Loucy (cell line): ENCODE results near the gene TWNK.

ENCODE experiments used
- H2AFZ ChIP-seq: fragments of 200-600 bp; sonication (generic); 2 replicates; pipeline ENCODE4 v1.6.0; 2016; ENCODE audit warnings: antibody characterized with exemption, mild to moderate bottlenecking, low read length, moderate library complexity
- H3F3A ChIP-seq: fragments of 200-600 bp; 2 replicates; pipeline ENCODE4 v1.6.0; 2016; ENCODE audit warnings: antibody characterized with exemption, low read depth, mild to moderate bottlenecking
- H3K27me3 ChIP-seq: fragments of 200-600 bp; sonication (generic); 2 replicates; pipeline ENCODE4 v1.6.1; 2014; ENCODE audit warnings: low read length, mild to moderate bottlenecking; ENCODE audit not compliant: insufficient read depth, poor library complexity, severe bottlenecking
- H3K36me3 ChIP-seq: fragments of 200-600 bp; sonication (generic); 2 replicates; pipeline ENCODE4 v1.6.1; 2016; ENCODE audit warnings: low read length; ENCODE audit not compliant: insufficient read depth
- H3K4me1 ChIP-seq: fragments of 200-600 bp; sonication (generic); 2 replicates; pipeline ENCODE4 v1.5.1; 2014; ENCODE audit warnings: low read length, mild to moderate bottlenecking; ENCODE audit not compliant: insufficient read depth, poor library complexity, severe bottlenecking
- H3K4me2 ChIP-seq: fragments of 200-600 bp; sonication (generic); 2 replicates; pipeline ENCODE4 v1.6.0; 2014; ENCODE audit warnings: antibody characterized with exemption, low read length, low read depth, mild to moderate bottlenecking; ENCODE audit not compliant: poor library complexity, severe bottlenecking
- H3K4me3 ChIP-seq: fragments of 200-600 bp; sonication (generic); 2 replicates; pipeline ENCODE4 v1.5.1; 2014; ENCODE audit warnings: low read length, mild to moderate bottlenecking, mixed read lengths; ENCODE audit not compliant: poor library complexity, severe bottlenecking
- H3K79me2 ChIP-seq: fragments of 200-600 bp; sonication (generic); 2 replicates; pipeline ENCODE4 v1.6.1; 2014; ENCODE audit warnings: low read length; ENCODE audit not compliant: insufficient read depth
- H3K9ac ChIP-seq: fragments of 200-600 bp; sonication (generic); 2 replicates; pipeline ENCODE4 v1.6.0; 2014; ENCODE audit warnings: mild to moderate bottlenecking, low read depth, low read length, moderate library complexity; ENCODE audit not compliant: poor library complexity, severe bottlenecking
- H3K9me2 ChIP-seq: fragments of 200-600 bp; sonication (generic); replicated peaks from 2 replicates; pipeline ENCODE4 v1.6.1; 2016; ENCODE audit warnings: low read depth, low read length, mixed read lengths
- H3K9me3 ChIP-seq: fragments of 200-600 bp; sonication (generic); 2 replicates; pipeline ENCODE4 v1.6.1; 2014; ENCODE audit warnings: mild to moderate bottlenecking, antibody characterized with exemption, low read length, low read depth; ENCODE audit not compliant: insufficient read depth
- H4K20me1 ChIP-seq: fragments of 200-600 bp; sonication (generic); 2 replicates; pipeline ENCODE4 v1.6.0; 2014; ENCODE audit warnings: antibody characterized with exemption, low read length, mild to moderate bottlenecking; ENCODE audit not compliant: insufficient read depth, poor library complexity, severe bottlenecking
- CTCF ChIP-seq: fragments of 200-600 bp; sonication (generic); conservative IDR thresholded peaks from 2 replicates; pipeline ENCODE4 v1.5.1; 2014; ENCODE audit warnings: mild to moderate bottlenecking, antibody characterized with exemption, low read length
- EZH2phosphoT487 ChIP-seq: fragments of 200-600 bp; IDR thresholded peaks from 2 replicates; pipeline ENCODE4 v1.6.1; 2018; ENCODE audit warnings: antibody characterized with exemption, mild to moderate bottlenecking, moderate library complexity, borderline replicate concordance

TWNK gene

GRCh38 chr10:100965820-100966219 is 21.5 kb upstream of the TWNK start:
- TF ChIP-seq EZH2phosphoT487 (no peak), CTCF (no peak)
- H3K4me2 ChIP-seq: no peak overlapping the region

DNA sequence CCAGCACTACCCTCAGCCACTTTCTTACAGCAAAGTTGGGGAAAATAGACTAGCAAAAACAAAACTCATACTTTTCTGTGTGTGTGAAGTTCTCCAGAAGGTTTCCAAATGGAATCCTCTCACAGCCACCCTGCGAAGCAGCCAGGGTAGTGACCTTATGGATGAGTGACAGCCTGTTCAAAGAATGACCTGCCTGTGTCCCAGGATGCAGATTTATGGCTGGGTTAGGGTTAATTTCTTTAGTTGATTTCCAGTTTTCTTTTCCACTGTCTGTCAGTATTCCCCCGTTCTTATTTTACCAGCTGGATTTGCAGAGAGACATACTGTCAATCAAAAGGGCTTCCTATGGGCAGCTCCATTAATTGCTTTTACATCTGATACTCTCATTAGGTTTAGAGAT is 20.5 kb upstream of the TWNK start:
- no peaks in the 10 kb centered on the region for H3K79me2 ChIP-seq
- no peaks in the 10 kb centered on the region for H3F3A ChIP-seq
- no peaks in the 10 kb centered on the region for H3K9me3 ChIP-seq
- H3K9me2 ChIP-seq: no peaks in the 10 kb centered on the region
- no peak overlapping the region for H2AFZ ChIP-seq
- peaks cover 28% of the 10 kb centered on the region; the same call in 1 of the 2 replicates for H3K36me3 ChIP-seq
- H4K20me1 ChIP-seq: no peaks in the 10 kb centered on the region
- H3K4me3 ChIP-seq: no peak overlapping the region
- no peaks in the 10 kb centered on the region for H3K27me3 ChIP-seq
- H3K9ac ChIP-seq: no peak overlapping the region
- TF ChIP-seq CTCF: no peak
- no peak for TF ChIP-seq EZH2phosphoT487
- H3K4me2 ChIP-seq: no peak overlapping the region
- H3K4me1 ChIP-seq: peaks cover 3% of the 10 kb centered on the region

More at GRCh38 chr10:100965820-100966219, 21.5 kb upstream of the TWNK start:
- H3K79me2 ChIP-seq: no peaks in the 10 kb centered on the region
- no peaks in the 10 kb centered on the region for H3K27me3 ChIP-seq
- no peaks in the 10 kb centered on the region for H4K20me1 ChIP-seq
- H3F3A ChIP-seq: no peaks in the 10 kb centered on the region
- no peak overlapping the region for H2AFZ ChIP-seq
- H3K9me3 ChIP-seq: no peaks in the 10 kb centered on the region
- H3K9me2 ChIP-seq: no peaks in the 10 kb centered on the region
- peaks cover 3% of the 10 kb centered on the region for H3K4me1 ChIP-seq
- no peak overlapping the region for H3K9ac ChIP-seq
- H3K4me3 ChIP-seq: no peak overlapping the region
- peaks cover 34% of the 10 kb centered on the region; the same call in 1 of the 2 replicates for H3K36me3 ChIP-seq

DNA sequence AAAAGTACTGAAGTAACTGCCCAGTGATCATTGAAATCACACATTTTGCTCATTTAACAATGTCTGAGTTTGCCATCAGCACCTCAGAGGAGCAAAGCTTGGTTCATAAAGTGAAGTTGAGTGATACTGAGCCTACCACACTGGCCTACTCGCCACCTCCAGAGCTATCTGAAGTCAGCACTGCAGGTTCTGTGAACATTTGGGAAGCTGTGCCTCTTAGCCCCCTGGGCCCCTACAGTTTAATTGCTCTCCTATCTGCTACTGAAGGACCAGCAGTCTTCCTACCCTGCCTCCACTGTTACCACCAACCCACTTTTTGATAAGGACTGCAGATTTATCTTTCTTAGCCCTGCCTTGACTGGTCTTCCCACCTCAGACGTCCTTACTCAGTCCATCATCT is 20.0 kb upstream of the TWNK start:
- Histone ChIP-seq H3K9ac (no peak overlapping the region), H3F3A (no peaks in the 10 kb centered on the region), H3K36me3 (peaks cover 24% of the 10 kb centered on the region; the same call in 1 of the 2 replicates), H3K9me2 (no peaks in the 10 kb centered on the region), H3K4me3 (no peak overlapping the region), H4K20me1 (no peaks in the 10 kb centered on the region), H3K9me3 (no peaks in the 10 kb centered on the region), H3K79me2 (no peaks in the 10 kb centered on the region), H2AFZ (no peak overlapping the region), H3K4me1 (peaks cover 3% of the 10 kb centered on the region), H3K4me2 (no peak overlapping the region), H3K27me3 (no peaks in the 10 kb centered on the region)
- TF ChIP-seq EZH2phosphoT487 (no peak), CTCF (no peak)
